ENCODE data around the gene ACSM2B.
"Not testable (repeated sequence)": the region's sequence is repeated elsewhere in the genome, so short reads cannot be mapped to it uniquely, and the experiment has no call there.

The ACSM2B gene

GRCh38 chr16:20569117-20569651, 7.0 kb downstream of the ACSM2B start:
- H2BK5ac ChIP-seq (ENCODE audit: low read length); DNase-seq (ENCODE audit: low spot score); H4K91ac ChIP-seq (ENCODE audit: low read depth, low read length, poor library complexity); H4K8ac ChIP-seq (ENCODE audit: low read depth, low read length); H3K9me3 ChIP-seq (replicated peaks in 1 of 2; ENCODE audit: control insufficient read depth in 2 of 2, insufficient read depth in 1 of 2, low read depth in 1 of 2, low read length in 2 of 2); H2AFZ ChIP-seq (ENCODE audit: low read length); H3K23ac ChIP-seq (ENCODE audit: low read depth, low read length, poor library complexity); H3K79me1 ChIP-seq (ENCODE audit: low read depth, low read length); H2BK15ac ChIP-seq (ENCODE audit: low read length); H3K4me1 ChIP-seq (ENCODE audit: control insufficient read depth in 2 of 2, insufficient read depth in 1 of 2, low read depth in 1 of 2, low read length in 2 of 2); H2AK5ac ChIP-seq (ENCODE audit: low read depth, low read length); H3K4me2 ChIP-seq (ENCODE audit: insufficient read depth, low read length, poor library complexity, severe bottlenecking); H3K18ac ChIP-seq (ENCODE audit: low read length); H3K36me3 ChIP-seq (replicated peaks in 1 of 2; ENCODE audit: control insufficient read depth in 2 of 2, insufficient read depth in 2 of 2, low read length in 2 of 2); H3K9ac ChIP-seq (ENCODE audit: low read depth, low read length, poor library complexity); H3K4me3 ChIP-seq (ENCODE audit: low read length in 2 of 2); H3K14ac ChIP-seq (ENCODE audit: low read length); H3K27me3 ChIP-seq (ENCODE audit: control insufficient read depth in 3 of 3, insufficient read depth in 3 of 3, low read depth in 1 of 3, low read length in 3 of 3); H2BK120ac ChIP-seq (ENCODE audit: low read depth, low read length); H3K4ac ChIP-seq (ENCODE audit: low read length); H3K27ac ChIP-seq (replicated peaks; ENCODE audit: low read length); H2BK12ac ChIP-seq (ENCODE audit: low read length): not testable (repeated sequence)
- no CpG with 5 or more reads among the region's 2 CpGs for WGBS, 2 donors (ENCODE audit: extremely low coverage in 2 of 2, insufficient read length in 2 of 2, insufficient replicate concordance in 1 of 2)

- Histone ChIP-seq H3K14ac (ENCODE audit: low read length) (no peak overlapping the region), H3K4me1 (ENCODE audit: control insufficient read depth in 2 of 2, insufficient read depth in 1 of 2, low read depth in 1 of 2, low read length in 2 of 2) (no peaks in the 10 kb centered on the region), H4K8ac (ENCODE audit: low read depth, low read length) (no peak overlapping the region), H3K9me3 (replicated peaks in 1 of 2; ENCODE audit: control insufficient read depth in 2 of 2, insufficient read depth in 1 of 2, low read depth in 1 of 2, low read length in 2 of 2) (no peaks in the 10 kb centered on the region), H2BK12ac (ENCODE audit: low read length) (no peak overlapping the region), H4K91ac (ENCODE audit: low read depth, low read length, poor library complexity) (no peak overlapping the region), H3K4me2 (ENCODE audit: insufficient read depth, low read length, poor library complexity, severe bottlenecking) (no peak overlapping the region), H2BK15ac (ENCODE audit: low read length) (no peak overlapping the region), H3K4ac (ENCODE audit: low read length) (no peak overlapping the region), H3K79me1 (ENCODE audit: low read depth, low read length) (no peaks in the 10 kb centered on the region), H3K36me3 (replicated peaks in 1 of 2; ENCODE audit: control insufficient read depth in 2 of 2, insufficient read depth in 2 of 2, low read length in 2 of 2) (no peaks in the 10 kb centered on the region), H3K23ac (ENCODE audit: low read depth, low read length, poor library complexity) (no peak overlapping the region), H2AFZ (ENCODE audit: low read length) (no peak overlapping the region), H3K18ac (ENCODE audit: low read length) (no peak overlapping the region), H3K4me3 (ENCODE audit: low read length in 2 of 2) (no peak overlapping the region), H2BK5ac (ENCODE audit: low read length) (no peak overlapping the region), H3K27ac (replicated peaks; ENCODE audit: low read length) (no peak overlapping the region), H3K9ac (ENCODE audit: low read depth, low read length, poor library complexity) (no peak overlapping the region), H3K27me3 (ENCODE audit: control insufficient read depth in 3 of 3, insufficient read depth in 3 of 3, low read depth in 1 of 3, low read length in 3 of 3) (no peaks in the 10 kb centered on the region), H2AK5ac (ENCODE audit: low read depth, low read length) (no peak overlapping the region), H2BK120ac (ENCODE audit: low read depth, low read length) (no peak overlapping the region)
- WGBS, 2 donors (ENCODE audit: extremely low coverage in 2 of 2, insufficient read length in 2 of 2, insufficient replicate concordance in 1 of 2), result no CpG with 5 or more reads among the region's 3 CpGs
- no peak for DNase-seq (ENCODE audit: low spot score)
Measured at GRCh38 chr16:20568404-20568803, 7.8 kb downstream of the ACSM2B start.

- Histone ChIP-seq H3K27ac (replicated peaks; ENCODE audit: low read length) (no peak overlapping the region), H3K79me1 (ENCODE audit: low read depth, low read length) (no peaks in the 10 kb centered on the region), H3K4me3 (ENCODE audit: low read length in 2 of 2) (no peak overlapping the region), H3K9me3 (replicated peaks in 1 of 2; ENCODE audit: control insufficient read depth in 2 of 2, insufficient read depth in 1 of 2, low read depth in 1 of 2, low read length in 2 of 2) (no peaks in the 10 kb centered on the region), H3K14ac (ENCODE audit: low read length) (no peak overlapping the region), H2AK5ac (ENCODE audit: low read depth, low read length) (no peak overlapping the region), H3K4me1 (ENCODE audit: control insufficient read depth in 2 of 2, insufficient read depth in 1 of 2, low read depth in 1 of 2, low read length in 2 of 2) (no peaks in the 10 kb centered on the region), H3K9ac (ENCODE audit: low read depth, low read length, poor library complexity) (no peak overlapping the region), H2BK15ac (ENCODE audit: low read length) (no peak overlapping the region), H4K8ac (ENCODE audit: low read depth, low read length) (no peak overlapping the region), H2BK12ac (ENCODE audit: low read length) (no peak overlapping the region), H3K18ac (ENCODE audit: low read length) (no peak overlapping the region), H3K36me3 (replicated peaks in 1 of 2; ENCODE audit: control insufficient read depth in 2 of 2, insufficient read depth in 2 of 2, low read length in 2 of 2) (no peaks in the 10 kb centered on the region), H2AFZ (ENCODE audit: low read length) (no peak overlapping the region), H3K4me2 (ENCODE audit: insufficient read depth, low read length, poor library complexity, severe bottlenecking) (no peak overlapping the region), H2BK120ac (ENCODE audit: low read depth, low read length) (no peak overlapping the region), H2BK5ac (ENCODE audit: low read length) (no peak overlapping the region), H3K4ac (ENCODE audit: low read length) (no peak overlapping the region), H3K27me3 (ENCODE audit: control insufficient read depth in 3 of 3, insufficient read depth in 3 of 3, low read depth in 1 of 3, low read length in 3 of 3) (no peaks in the 10 kb centered on the region), H3K23ac (ENCODE audit: low read depth, low read length, poor library complexity) (no peak overlapping the region), H4K91ac (ENCODE audit: low read depth, low read length, poor library complexity) (no peak overlapping the region)
- no peak for DNase-seq (ENCODE audit: low spot score)
Measured at GRCh38 chr16:20566864-20567263, 9.3 kb downstream of the ACSM2B start.

- WGBS, 2 donors (ENCODE audit: extremely low coverage in 2 of 2, insufficient read length in 2 of 2, insufficient replicate concordance in 1 of 2), result no CpG with 5 or more reads among the region's 2 CpGs
- H3K18ac ChIP-seq (ENCODE audit: low read length); H3K27ac ChIP-seq (replicated peaks; ENCODE audit: low read length): not testable (repeated sequence)
Measured at GRCh38 chr16:20565334-20565733, 10.8 kb downstream of the ACSM2B start.

More at GRCh38 chr16:20565334-20565733, 10.8 kb downstream of the ACSM2B start:
- not testable (repeated sequence) for H3K23ac ChIP-seq (ENCODE audit: low read depth, low read length, poor library complexity); H3K79me1 ChIP-seq (ENCODE audit: low read depth, low read length); H4K91ac ChIP-seq (ENCODE audit: low read depth, low read length, poor library complexity); H2AK5ac ChIP-seq (ENCODE audit: low read depth, low read length); H3K4me1 ChIP-seq (ENCODE audit: control insufficient read depth in 2 of 2, insufficient read depth in 1 of 2, low read depth in 1 of 2, low read length in 2 of 2); H3K4me2 ChIP-seq (ENCODE audit: insufficient read depth, low read length, poor library complexity, severe bottlenecking); H3K36me3 ChIP-seq (replicated peaks in 1 of 2; ENCODE audit: control insufficient read depth in 2 of 2, insufficient read depth in 2 of 2, low read length in 2 of 2); H3K9me3 ChIP-seq (replicated peaks in 1 of 2; ENCODE audit: control insufficient read depth in 2 of 2, insufficient read depth in 1 of 2, low read depth in 1 of 2, low read length in 2 of 2); H3K9ac ChIP-seq (ENCODE audit: low read depth, low read length, poor library complexity); H2BK120ac ChIP-seq (ENCODE audit: low read depth, low read length); H3K4ac ChIP-seq (ENCODE audit: low read length); H2AFZ ChIP-seq (ENCODE audit: low read length); H3K27me3 ChIP-seq (ENCODE audit: control insufficient read depth in 3 of 3, insufficient read depth in 3 of 3, low read depth in 1 of 3, low read length in 3 of 3); H4K8ac ChIP-seq (ENCODE audit: low read depth, low read length); H2BK15ac ChIP-seq (ENCODE audit: low read length); H2BK5ac ChIP-seq (ENCODE audit: low read length); DNase-seq (ENCODE audit: low spot score); H3K4me3 ChIP-seq (ENCODE audit: low read length in 2 of 2); H3K14ac ChIP-seq (ENCODE audit: low read length); H2BK12ac ChIP-seq (ENCODE audit: low read length)
